H1 (cell line): ENCODE results near the gene ZMAT5. TPM values are rescaled to one million over a fixed set of nuclear protein-coding genes. Genes with fewer than 3 reads are reported as not detected.

Experiments used
- CTCF ChIA-PET: fragments of 300-600 bp; sonication (Branson Sonifier 250); formaldehyde crosslinking; loops from one replicate; lab custom pipeline; 2021; ENCODE audit not compliant: partially characterized antibody; lab: Charles Lee
- POLR2A ChIA-PET: fragments of 300-600 bp; sonication (Branson Sonifier 250); formaldehyde crosslinking; loops from one replicate; lab custom pipeline; 2021; ENCODE audit warnings: inconsistent platforms; ENCODE audit not compliant: partially characterized antibody; lab: Charles Lee
- DNase-seq, 2 experiments: peaks; one replicate each; pipeline versions ENCODE4 v3.0.0 to v3.0.0-alpha.2; 2010 to 2022; ENCODE audit warnings: low spot score in 2 of 2, low read depth in 1 of 2, mixed read lengths in 1 of 2
- FAIRE-seq: peaks from 2 replicates; lab custom pipeline; 2011; peaks lifted over from hg19 to GRCh38; lab: Jason Lieb, UNC
- H2AFZ ChIP-seq: 2 replicates; pipeline ENCODE4 v1.8.1; 2012; ENCODE audit warnings: low read length, inconsistent platforms
- H2AK5ac ChIP-seq: 2 replicates; pipeline ENCODE4 v1.6.1; 2013; ENCODE audit warnings: low read depth, low read length
- H2BK120ac ChIP-seq: replicated peaks from 2 replicates; pipeline ENCODE3; 2013; ENCODE audit warnings: low read depth, low read length, inconsistent platforms
- H2BK12ac ChIP-seq: 2 replicates; pipeline ENCODE4 v1.6.1; 2013; ENCODE audit warnings: low read depth, low read length
- H2BK15ac ChIP-seq: 2 replicates; pipeline ENCODE4 v1.6.1; 2013; ENCODE audit warnings: low read length
- H2BK20ac ChIP-seq: 2 replicates; pipeline ENCODE4 v1.6.1; 2013; ENCODE audit warnings: low read length
- H2BK5ac ChIP-seq: 2 replicates; pipeline ENCODE4 v1.6.1; 2013; ENCODE audit warnings: low read depth, low read length
- H3K14ac ChIP-seq: 2 replicates; pipeline ENCODE4 v1.6.1; 2013; ENCODE audit warnings: inconsistent platforms; ENCODE audit not compliant: insufficient read length
- H3K18ac ChIP-seq: 2 replicates; pipeline ENCODE4 v1.6.1; 2013; ENCODE audit warnings: low read length; ENCODE audit errors: extremely low read depth
- H3K23ac ChIP-seq: 2 replicates; pipeline ENCODE4 v1.6.1; 2013; ENCODE audit warnings: inconsistent platforms; ENCODE audit not compliant: insufficient read length
- H3K23me2 ChIP-seq: 2 replicates; pipeline ENCODE4 v1.6.1; 2013; ENCODE audit warnings: low read depth, low read length
- H3K27ac ChIP-seq: 2 replicates; pipeline ENCODE4 v1.6.1; 2011; ENCODE audit warnings: low read depth, low read length, inconsistent platforms
- H3K27me3 ChIP-seq, 4 experiments: replicated peaks in 1 of 4; 1 replicate in 1 of 4; 2 replicates in 3 of 4; pipeline versions ENCODE4 v1.6.1 to v1.8.1; 2011 to 2013; ENCODE audit warnings: low read length in 3 of 4, mild to moderate bottlenecking in 3 of 4, inconsistent platforms in 2 of 4, mixed read lengths in 2 of 4, moderate library complexity in 1 of 4; ENCODE audit not compliant: control insufficient read depth in 3 of 4, insufficient read depth in 3 of 4; ENCODE audit errors: extremely low read depth in 1 of 4
- H3K36me3 ChIP-seq, 4 experiments: 2 replicates each; pipeline versions ENCODE4 v1.6.1 to v1.8.1; 2011 to 2013; ENCODE audit warnings: mild to moderate bottlenecking in 4 of 4, low read length in 3 of 4, moderate library complexity in 2 of 4, control low read depth in 1 of 4, inconsistent platforms in 1 of 4; ENCODE audit not compliant: insufficient read depth in 4 of 4, control insufficient read depth in 2 of 4
- H3K4ac ChIP-seq: replicated peaks from 2 replicates; pipeline ENCODE3; 2013; ENCODE audit warnings: low read length, low read depth, mixed read lengths, inconsistent platforms; ENCODE audit not compliant: insufficient read length
- H3K4me1 ChIP-seq, 4 experiments: replicated peaks in 1 of 4; 1 replicate in 1 of 4; 2 replicates in 3 of 4; pipeline versions ENCODE4 v1.6.1 to v1.8.1; 2011 to 2013; ENCODE audit warnings: low read length in 3 of 4, inconsistent platforms in 2 of 4, mixed read lengths in 1 of 4; ENCODE audit not compliant: insufficient read depth in 4 of 4, control insufficient read depth in 3 of 4
- H3K4me2 ChIP-seq, 2 experiments: 2 replicates each; pipeline versions ENCODE4 v1.6.1 to v1.8.1; 2011 to 2013; ENCODE audit warnings: low read depth in 2 of 2, low read length in 2 of 2, control low read depth in 1 of 2, inconsistent platforms in 1 of 2, mild to moderate bottlenecking in 1 of 2; ENCODE audit not compliant: insufficient read depth in 1 of 2
- H3K4me3 ChIP-seq, 4 experiments: fragments of 200-600, 300-600 bp in 1 of 4; sonication (generic), shearing (Covaris generic), sonication (Bioruptor Twin) in 1 of 4; 2 replicates each; pipeline versions ENCODE4 v1.5.1 to v1.8.1; 2011 to 2016; ENCODE audit warnings: low read length in 4 of 4, low read depth in 3 of 4, control low read depth in 2 of 4, inconsistent platforms in 2 of 4, mild to moderate bottlenecking in 2 of 4, mixed read lengths in 1 of 4, moderate library complexity in 1 of 4; ENCODE audit not compliant: insufficient read depth in 2 of 4; ENCODE audit errors: extremely low read depth in 1 of 4
- H3K56ac ChIP-seq: replicated peaks from 2 replicates; pipeline ENCODE3; 2013; ENCODE audit warnings: low read depth, mild to moderate bottlenecking, mixed read lengths, low read length, inconsistent platforms; ENCODE audit not compliant: insufficient read length
- H3K79me1 ChIP-seq: 2 replicates; pipeline ENCODE4 v1.6.1; 2013; ENCODE audit warnings: low read depth, low read length, control low read depth
- H3K79me2 ChIP-seq, 2 experiments: 2 replicates each; pipeline versions ENCODE4 v1.6.1 to v1.8.1; 2012 to 2013; ENCODE audit warnings: low read length in 2 of 2, mild to moderate bottlenecking in 2 of 2, inconsistent platforms in 1 of 2; ENCODE audit not compliant: insufficient read depth in 2 of 2, control insufficient read depth in 1 of 2
- H3K9ac ChIP-seq, 4 experiments: replicated peaks in 1 of 4; 1 replicate in 1 of 4; 2 replicates in 3 of 4; pipeline versions ENCODE4 v1.6.1 to v1.8.1; 2011 to 2013; ENCODE audit warnings: low read depth in 3 of 4, low read length in 3 of 4, control low read depth in 2 of 4, mild to moderate bottlenecking in 2 of 4, moderate library complexity in 2 of 4, inconsistent platforms in 1 of 4; ENCODE audit errors: extremely low read depth in 1 of 4
- H3K9me3 ChIP-seq, 2 experiments: 2 replicates each; pipeline versions ENCODE4 v1.6.1 to v1.8.1; 2012 to 2013; ENCODE audit warnings: mild to moderate bottlenecking in 2 of 2, moderate library complexity in 2 of 2, control low read depth in 1 of 2, inconsistent platforms in 1 of 2, low read depth in 1 of 2, low read length in 1 of 2, mixed read lengths in 1 of 2; ENCODE audit not compliant: insufficient read depth in 2 of 2
- H4K20me1 ChIP-seq, 2 experiments: replicated peaks in 1 of 2; 2 replicates each; pipeline versions ENCODE3 to v1.8.1; 2011 to 2013; ENCODE audit warnings: inconsistent platforms in 2 of 2, low read length in 2 of 2, mild to moderate bottlenecking in 1 of 2; ENCODE audit not compliant: insufficient read depth in 2 of 2, control insufficient read depth in 1 of 2
- H4K5ac ChIP-seq: 2 replicates; pipeline ENCODE4 v1.6.1; 2013; ENCODE audit warnings: low read length, low read depth, mixed read lengths, inconsistent platforms; ENCODE audit not compliant: insufficient read length
- H4K8ac ChIP-seq: 2 replicates; pipeline ENCODE4 v1.8.0; 2013; ENCODE audit warnings: mild to moderate bottlenecking, moderate library complexity, low read length, inconsistent platforms; ENCODE audit not compliant: insufficient read depth; ENCODE audit errors: extremely low read depth
- H4K91ac ChIP-seq: replicated peaks from 2 replicates; pipeline ENCODE3; 2013; ENCODE audit warnings: low read length, mixed read lengths, inconsistent platforms; ENCODE audit not compliant: insufficient read length
- ATF3 ChIP-seq: IDR thresholded peaks from 2 replicates; pipeline ENCODE4 v1.6.1; 2011; ENCODE audit warnings: low read depth, mild to moderate bottlenecking, low read length; ENCODE audit not compliant: insufficient read depth
- BACH1 ChIP-seq: IDR thresholded peaks from 2 replicates; pipeline ENCODE4 v1.6.1; 2012; ENCODE audit warnings: low read length, improper control_type of control experiment
- BCL11A ChIP-seq, 2 experiments: IDR thresholded peaks; one replicate each; pipeline ENCODE4 v1.6.1; 2011; ENCODE audit warnings: low read depth in 2 of 2, low read length in 2 of 2, mild to moderate bottlenecking in 2 of 2
- E2F6 ChIP-seq: IDR thresholded peaks from 2 replicates; pipeline ENCODE4 v1.6.1; 2012; ENCODE audit warnings: inconsistent platforms
- EGR1 ChIP-seq: IDR thresholded peaks from 2 replicates; pipeline ENCODE4 v1.6.1; 2011; ENCODE audit warnings: low read depth, low read length, borderline replicate concordance
- KDM5A ChIP-seq: fragments of 200-600 bp; IDR thresholded peaks from 2 replicates; pipeline ENCODE4 v1.7.1; 2012; ENCODE audit warnings: mild to moderate bottlenecking, low read length, inconsistent platforms, mixed read lengths
- POLR2A ChIP-seq, 2 experiments: IDR thresholded peaks; 1 replicate in 1 of 2; 2 replicates in 1 of 2; pipeline ENCODE4 v1.6.1; 2011; ENCODE audit warnings: low read depth in 2 of 2, low read length in 2 of 2, mild to moderate bottlenecking in 2 of 2; ENCODE audit errors: control extremely low read depth in 1 of 2
- SP1 ChIP-seq: IDR thresholded peaks from 2 replicates; pipeline ENCODE4 v1.6.1; 2011; ENCODE audit warnings: low read depth, low read length
- SP2 ChIP-seq: IDR thresholded peaks from 2 replicates; pipeline ENCODE4 v1.6.1; 2012; ENCODE audit warnings: mild to moderate bottlenecking, low read length, inconsistent platforms
- SUZ12 ChIP-seq: fragments of 200-600 bp; sonication (generic); IDR thresholded peaks from 2 replicates; pipeline ENCODE4 v1.6.1; 2012; ENCODE audit warnings: mild to moderate bottlenecking, inconsistent platforms, low read length, moderate library complexity, mixed read lengths
- TAF7 ChIP-seq: optimal IDR thresholded peaks from 2 replicates; pipeline ENCODE3; 2011; ENCODE audit warnings: low read depth, mild to moderate bottlenecking, inconsistent platforms, low read length, moderate library complexity, borderline replicate concordance
- USF2 ChIP-seq: IDR thresholded peaks from 2 replicates; pipeline ENCODE4 v1.6.1; 2011; ENCODE audit warnings: low read length, improper control_type of control experiment
- WGBS, 2 experiments: shearing (Covaris generic) in 1 of 2; methylation state at CpG; one replicate each; pipeline versions ENCODE4 v1.1.6 to v1.1.7; 2013 to 2015; ENCODE audit warnings: low lambda C conversion rate in 2 of 2, mixed read lengths in 2 of 2, inconsistent platforms in 1 of 2, low coverage in 1 of 2, missing lambda C conversion rate in 1 of 2; ENCODE audit not compliant: insufficient replicate concordance in 2 of 2, insufficient coverage in 1 of 2, insufficient read length in 1 of 2; ENCODE audit errors: extremely low coverage in 1 of 2, missing lambda C conversion rate in 1 of 2; 5-methylcytosine and 5-hydroxymethylcytosine counted together
- polyA plus RNA-seq, 7 experiments: library from polyadenylated mRNA; depleted of rRNA in 3 of 7; stranded (reverse) in 5 of 7; unstranded in 2 of 7; fragments of >200 nt in 5 of 7; fragments of 200-250 nt in 2 of 7; gene quantifications; 1 replicate in 5 of 7; 2 replicates in 1 of 7; 4 replicates in 1 of 7; pipeline versions ENCODE4 v1.2.1 to v1.2.3, GENCODE V29; 2011 to 2013; ENCODE audit warnings: missing spikeins in 2 of 7, mixed read lengths in 2 of 7
- total RNA-seq: library from RNA; stranded (reverse); fragmentation: NEBNext Ultra II Directional; extraction: Animal tissue kit (Norgen Biotek cat#: 25700); gene quantifications from 2 replicates; pipeline ENCODE4 v1.2.1, GENCODE V29; 2021

Gene ZMAT5
- total and polyA plus RNA-seq, 2 of the 8 experiments (the other 6 are each of a cell fraction or from before 2014, with no cell fraction given) = 14.0 to 38.3 TPM

- Histone ChIP-seq H3K4me1 (peaks cover 12 to 41% (median 28%) of the 10 kb centered on the region in 4 experiments), H2BK15ac (no peak overlapping the region), H2BK120ac (no peak overlapping the region), H3K79me2 (no peaks in the 10 kb centered on the region), H3K27me3 (no peaks in the 10 kb centered on the region), H3K9ac (no peak overlapping the region), H2AFZ (no peak overlapping the region), H3K18ac (no peak overlapping the region), H3K4me3 (no peak overlapping the region), H3K9me3 (no peaks in the 10 kb centered on the region), H4K20me1 (peaks cover 0 to 3% of the 10 kb centered on the region in 2 experiments), H3K4ac (no peak overlapping the region), H3K23ac (no peak overlapping the region), H4K5ac (no peak overlapping the region), H4K91ac (no peak overlapping the region), H2BK20ac (0 out of 2 replicates have a peak overlapping the region, but pooled peaks have one; percentile 93), H2BK12ac (no peak overlapping the region), H3K36me3 (no peaks in the 10 kb centered on the region), H2BK5ac (peak overlapping the region; percentile 36; the same call in 1 of the 2 replicates), H3K4me2 (peak overlapping the region in 1 of 2 experiments; percentile 47; a peak in 2 of 4 replicates), H3K27ac (no peak overlapping the region), H2AK5ac (no peak overlapping the region), H3K14ac (no peak overlapping the region), H3K56ac (no peak overlapping the region), H3K23me2 (no peaks in the 10 kb centered on the region), H3K79me1 (no peaks in the 10 kb centered on the region; the same call in 1 of the 2 replicates), H4K8ac (no peak overlapping the region)
- WGBS, 2 experiments = 32% methylated on average over 8 of the region's 8 CpGs; no CpG with 5 or more reads in 1 of the 2 experiments
- ChIA-PET POLR2A (interaction anchor here (1.0 to 2.5 kb wide), 4 partner anchors 11 to 96 kb away, joined by 3 to 6 read pairs (median 4); partner anchors contain the start of genes UQCR10 and ZMAT5), CTCF (interaction anchor here (0.7 to 6.5 kb wide), 41 partner anchors 8 to 544 kb away, joined by 3 to 60 read pairs (median 4); partner anchors contain the start of gene HORMAD2)
- peak; percentile 89 for FAIRE-seq
- DNase-seq = peak; percentile 41 to 86
- TF ChIP-seq E2F6 = no peak
- no peak for TF ChIP-seq SP2
- TF ChIP-seq EGR1 = no peak
- TF ChIP-seq ATF3 = no peak
- no peak for TF ChIP-seq SUZ12
- TF ChIP-seq BACH1 = no peak
- no peak for TF ChIP-seq KDM5A
- no peak for TF ChIP-seq SP1
- no peak for TF ChIP-seq TAF7
- TF ChIP-seq POLR2A (IDR thresholded peaks at IDR 0.05; ENCODE audit: control extremely low read depth in 1 of 2, low read depth in 2 of 2, low read length in 2 of 2) = no peak
- no peak for TF ChIP-seq USF2
- TF ChIP-seq BCL11A (IDR thresholded peaks at IDR 0.05; ENCODE audit: low read depth in 2 of 2, low read length in 2 of 2) = no peak
These were observed 77.0 kb downstream of the ZMAT5 start for GRCh38 chr22:29689880-29690213.
